Germinal center (tissue), 1 donor: ENCODE data around the gene APOO.
"Not testable (repeated sequence)": the region's sequence is repeated elsewhere in the genome, so short reads cannot be mapped to it uniquely, and the experiment has no call there.

Experiments used
- DNase-seq: peaks from one replicate; pipeline ENCODE4 v3.0.0; 2012; ENCODE audit warnings: mixed read lengths, low spot score

The APOO gene

GRCh38 chrX:23859238-23859637 lies 48.5 kb downstream of the APOO start:
- not testable (repeated sequence) for DNase-seq

- no peak for DNase-seq
Observed at GRCh38 chrX:23857935-23858334, 49.8 kb downstream of the APOO start.

GRCh38 chrX:23857363-23857762 lies 50.4 kb downstream of the APOO start:
- no peak for DNase-seq

GRCh38 chrX:23855569-23855968 lies 52.2 kb downstream of the APOO start:
- DNase-seq: no peak

GRCh38 chrX:23854945-23855344 lies 52.8 kb downstream of the APOO start:
- DNase-seq: no peak

- DNase-seq: no peak
Observed at GRCh38 chrX:23854122-23854521, 53.6 kb downstream of the APOO start.

- no peak for DNase-seq
Observed at GRCh38 chrX:23851544-23851943, 56.2 kb downstream of the APOO start.

- DNase-seq: no peak
Observed at GRCh38 chrX:23849241-23849640, 58.5 kb downstream of the APOO start.

GRCh38 chrX:23845351-23845817 lies 62.4 kb downstream of the APOO start:
- no peak for DNase-seq

- DNase-seq: no peak
Observed at GRCh38 chrX:23844502-23845138, 63.1 kb downstream of the APOO start.

- no peak for DNase-seq
Observed at GRCh38 chrX:23841847-23842522, 65.8 kb downstream of the APOO start.

GRCh38 chrX:23840674-23841073 lies 67.1 kb downstream of the APOO start:
- no peak for DNase-seq

GRCh38 chrX:23838953-23839352 lies 68.8 kb downstream of the APOO start:
- no peak for DNase-seq

- no peak for DNase-seq
Observed at GRCh38 chrX:23832721-23833120, 75.0 kb downstream of the APOO start.

- no peak for DNase-seq
Observed at GRCh38 chrX:23828881-23829280, 78.9 kb downstream of the APOO start.

- no peak for DNase-seq
Observed at GRCh38 chrX:23826653-23827052, 81.1 kb downstream of the APOO start.

- no peak for DNase-seq
Observed at GRCh38 chrX:23826216-23826615, 81.5 kb downstream of the APOO start.

- no peak for DNase-seq
Observed at GRCh38 chrX:23825675-23826074, 82.1 kb downstream of the APOO start.

GRCh38 chrX:23822841-23823240 lies 84.9 kb downstream of the APOO start:
- no peak for DNase-seq

- no peak for DNase-seq
Observed at GRCh38 chrX:23822397-23822796, 85.3 kb downstream of the APOO start.

- DNase-seq: no peak
Observed at GRCh38 chrX:23821847-23822246, 85.9 kb downstream of the APOO start.

GRCh38 chrX:23820235-23820782 lies 87.4 kb downstream of the APOO start:
- DNase-seq: no peak

GRCh38 chrX:23819385-23820234 lies 88.1 kb downstream of the APOO start:
- DNase-seq: no peak
